Chondrocyte (in vitro differentiated cells): ENCODE results near the gene RPS27L. TPM values are rescaled to one million over a fixed set of nuclear protein-coding genes. Genes with fewer than 3 reads are reported as not detected.

Experiments
- DNase-seq: peaks from one replicate; pipeline ENCODE4 v3.0.0; 2021; ENCODE audit warnings: mixed read lengths, low spot score
- H3K27ac Mint-ChIP-seq: one replicate; pipeline ENCODE4 v1.8.0; 2021; ENCODE audit warnings: mild to moderate bottlenecking, moderate library complexity, mixed read lengths; ENCODE audit not compliant: unreplicated experiment
- H3K27me3 Mint-ChIP-seq: 2 replicates; pipeline ENCODE4 v1.8.0; 2021; ENCODE audit warnings: low read depth, mixed read lengths
- H3K36me3 Mint-ChIP-seq: 2 replicates; pipeline ENCODE4 v1.8.0; 2021; ENCODE audit warnings: low read depth, mixed read lengths
- H3K4me1 Mint-ChIP-seq: 2 replicates; pipeline ENCODE4 v1.8.0; 2021; ENCODE audit warnings: low read depth, mild to moderate bottlenecking, mixed read lengths
- H3K4me3 Mint-ChIP-seq: one replicate; pipeline ENCODE4 v1.8.0; 2021; ENCODE audit warnings: mild to moderate bottlenecking, moderate library complexity, mixed read lengths; ENCODE audit not compliant: unreplicated experiment
- H3K9me3 Mint-ChIP-seq: 2 replicates; pipeline ENCODE4 v1.8.0; 2021; ENCODE audit warnings: low read depth, mixed read lengths
- CTCF ChIP-seq: fragments of 200-600 bp; sonication (generic); IDR thresholded peaks from 2 replicates; pipeline ENCODE4 v1.5.0; 2021; ENCODE audit warnings: antibody characterized with exemption, mild to moderate bottlenecking, moderate library complexity
- total RNA-seq: library from RNA; stranded (reverse); gene quantifications from 3 replicates; pipeline ENCODE4 v1.2.1, GENCODE V29; 2021

Gene RPS27L
- total RNA-seq, 1 donor from 2014 or later: 211 TPM

GRCh38 chr15:63156086-63156710 is 1.1 kb downstream of the RPS27L start:
- no peak for DNase-seq
- Mint-ChIP-seq H3K27ac (peak overlapping the region; percentile 100), H3K36me3 (peaks cover 20% of the 10 kb centered on the region), H3K4me3 (peak overlapping the region; percentile 98), H3K9me3 (no peaks in the 10 kb centered on the region), H3K27me3 (no peaks in the 10 kb centered on the region), H3K4me1 (peaks cover 28% of the 10 kb centered on the region)
- TF ChIP-seq CTCF: peak; percentile 72

GRCh38 chr15:63155486-63155885 is 1.8 kb downstream of the RPS27L start:
- H3K27me3 Mint-ChIP-seq: no peaks in the 10 kb centered on the region
- peak overlapping the region; percentile 54 for H3K27ac Mint-ChIP-seq
- no peaks in the 10 kb centered on the region for H3K9me3 Mint-ChIP-seq
- no peak for TF ChIP-seq CTCF
- DNase-seq: no peak
- H3K4me1 Mint-ChIP-seq: peaks cover 29% of the 10 kb centered on the region
- H3K4me3 Mint-ChIP-seq: peak overlapping the region; percentile 98
- H3K36me3 Mint-ChIP-seq: peaks cover 20% of the 10 kb centered on the region

- H3K27me3 Mint-ChIP-seq: no peaks in the 10 kb centered on the region
- H3K4me1 Mint-ChIP-seq: peaks cover 30% of the 10 kb centered on the region
- no peak for DNase-seq
- H3K36me3 Mint-ChIP-seq: peaks cover 25% of the 10 kb centered on the region
- peak overlapping the region; percentile 51 for H3K27ac Mint-ChIP-seq
- no peak for TF ChIP-seq CTCF
- no peaks in the 10 kb centered on the region for H3K9me3 Mint-ChIP-seq
- no peak overlapping the region for H3K4me3 Mint-ChIP-seq
Observed at GRCh38 chr15:63151665-63152064, 5.6 kb downstream of the RPS27L start.

- peaks cover 11% of the 10 kb centered on the region for H3K36me3 Mint-ChIP-seq
Observed at GRCh38 chr15:63146684-63147083, 10.6 kb downstream of the RPS27L start.

GRCh38 chr15:63145426-63145825 is 11.9 kb downstream of the RPS27L start:
- DNase-seq: no peak
- Mint-ChIP-seq H3K9me3 (peaks cover 3% of the 10 kb centered on the region), H3K36me3 (peaks cover 15% of the 10 kb centered on the region), H3K27me3 (no peaks in the 10 kb centered on the region), H3K27ac (no peak overlapping the region), H3K4me3 (no peak overlapping the region), H3K4me1 (peaks cover 5% of the 10 kb centered on the region)
- TF ChIP-seq CTCF: no peak

More at GRCh38 chr15:63146684-63147083, 10.6 kb downstream of the RPS27L start:
- peaks cover 3% of the 10 kb centered on the region for H3K9me3 Mint-ChIP-seq
- peak; percentile 49 for TF ChIP-seq CTCF
- H3K27me3 Mint-ChIP-seq: no peaks in the 10 kb centered on the region
- peaks cover 9% of the 10 kb centered on the region for H3K4me1 Mint-ChIP-seq
- DNase-seq: no peak
- H3K4me3 Mint-ChIP-seq: no peak overlapping the region
- H3K27ac Mint-ChIP-seq: no peak overlapping the region
